ENCODE data around the gene HAUS3. TPM values are rescaled to one million over a fixed set of nuclear protein-coding genes. Genes with fewer than 3 reads are reported as not detected.

Gene HAUS3
- total and polyA plus RNA-seq, 2 of the 8 experiments (the other 6 are each of a cell fraction or from before 2014, with no cell fraction given) = 3.2 to 14.8 TPM

DNA sequence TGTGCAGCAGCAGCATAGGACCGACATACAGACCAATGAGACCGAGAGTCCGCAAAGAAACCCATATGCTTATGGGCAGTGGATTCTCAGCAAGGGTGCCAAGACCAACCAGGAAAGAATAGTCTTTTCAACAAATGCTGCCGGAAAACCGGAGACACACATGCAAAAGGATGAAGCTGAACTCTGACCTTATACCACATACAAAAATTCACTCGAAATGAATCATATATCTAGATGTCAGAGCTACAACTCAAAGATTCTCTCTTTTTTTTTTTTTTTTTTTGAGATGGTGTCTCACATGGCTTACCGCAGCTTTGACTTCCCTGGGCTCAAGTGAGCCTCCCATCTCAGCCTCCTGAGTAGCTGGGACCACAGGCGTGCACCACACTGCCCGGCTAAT lies 36.0 kb upstream of the HAUS3 start:
- Histone ChIP-seq H2BK12ac (ENCODE audit: low read depth, low read length) (no peak overlapping the region), H2BK5ac (ENCODE audit: low read depth, low read length) (no peak overlapping the region), H4K20me1 (replicated peaks in 1 of 2; ENCODE audit: control insufficient read depth in 1 of 2, insufficient read depth in 2 of 2, low read length in 2 of 2) (no peaks in the 10 kb centered on the region), H2BK15ac (ENCODE audit: low read length) (no peak overlapping the region), H3K9ac (replicated peaks in 1 of 4; ENCODE audit: extremely low read depth in 1 of 4, low read depth in 3 of 4, low read length in 3 of 4) (no peak overlapping the region), H3K14ac (ENCODE audit: insufficient read length) (no peak overlapping the region), H3K4ac (replicated peaks; ENCODE audit: insufficient read length, low read depth, low read length) (no peak overlapping the region), H3K36me3 (ENCODE audit: control insufficient read depth in 2 of 4, insufficient read depth in 4 of 4, low read length in 3 of 4) (no peaks in the 10 kb centered on the region), H3K27me3 (replicated peaks in 1 of 4; ENCODE audit: control insufficient read depth in 3 of 4, extremely low read depth in 1 of 4, insufficient read depth in 3 of 4, low read length in 3 of 4) (no peaks in the 10 kb centered on the region), H3K23me2 (ENCODE audit: low read depth, low read length) (peaks cover 2% of the 10 kb centered on the region; the same call in 1 of the 2 replicates), H4K5ac (ENCODE audit: insufficient read length, low read depth, low read length) (no peak overlapping the region), H3K4me3 (ENCODE audit: extremely low read depth in 1 of 4, insufficient read depth in 2 of 4, low read depth in 3 of 4, low read length in 4 of 4) (no peak overlapping the region), H2AK5ac (ENCODE audit: low read depth, low read length) (no peak overlapping the region), H4K8ac (ENCODE audit: extremely low read depth, insufficient read depth, low read length) (no peak overlapping the region), H3K4me2 (ENCODE audit: insufficient read depth in 1 of 2, low read depth in 2 of 2, low read length in 2 of 2) (no peak overlapping the region), H2BK20ac (ENCODE audit: low read length) (no peak overlapping the region), H3K9me3 (ENCODE audit: insufficient read depth in 2 of 2, low read depth in 1 of 2, low read length in 1 of 2) (no peaks in the 10 kb centered on the region), H3K23ac (ENCODE audit: insufficient read length) (no peak overlapping the region), H3K56ac (replicated peaks; ENCODE audit: insufficient read length, low read depth, low read length) (no peak overlapping the region), H4K91ac (replicated peaks; ENCODE audit: insufficient read length, low read length) (no peak overlapping the region), H3K79me1 (ENCODE audit: low read depth, low read length) (no peaks in the 10 kb centered on the region), H3K4me1 (replicated peaks in 1 of 4; ENCODE audit: control insufficient read depth in 3 of 4, insufficient read depth in 4 of 4, low read length in 3 of 4) (no peaks in the 10 kb centered on the region), H2AFZ (ENCODE audit: low read length) (no peak overlapping the region), H2BK120ac (replicated peaks; ENCODE audit: low read depth, low read length) (no peak overlapping the region), H3K27ac (ENCODE audit: low read depth, low read length) (no peak overlapping the region), H3K18ac (ENCODE audit: extremely low read depth, low read length) (no peak overlapping the region), H3K79me2 (ENCODE audit: control insufficient read depth in 1 of 2, insufficient read depth in 2 of 2, low read length in 2 of 2) (no peaks in the 10 kb centered on the region)
- ChIA-PET POLR2A (ENCODE audit: partially characterized antibody) (no interaction called here), CTCF (ENCODE audit: partially characterized antibody) (no interaction called here)
- no peak for FAIRE-seq
- WGBS, 2 experiments (ENCODE audit: extremely low coverage in 1 of 2, insufficient coverage in 1 of 2, insufficient read length in 1 of 2, insufficient replicate concordance in 2 of 2, low coverage in 1 of 2, low lambda C conversion rate in 2 of 2, missing lambda C conversion rate in 1 of 2) = 94% methylated on average over 9 of the region's 9 CpGs; no CpG with 5 or more reads in 1 of the 2 experiments
- no peak for DNase-seq (ENCODE audit: low read depth in 1 of 2, low spot score in 2 of 2)
- TF ChIP-seq TCF12 (IDR thresholded peaks at IDR 0.05; ENCODE audit: low read depth, low read length) (no peak), BACH1 (IDR thresholded peaks at IDR 0.05; ENCODE audit: low read length) (no peak), EGR1 (IDR thresholded peaks at IDR 0.05; ENCODE audit: borderline replicate concordance, low read depth, low read length) (no peak), SP2 (IDR thresholded peaks at IDR 0.05; ENCODE audit: low read length) (no peak), JUND (IDR thresholded peaks at IDR 0.05; ENCODE audit: low read length) (no peak), RFX5 (IDR thresholded peaks at IDR 0.05; ENCODE audit: borderline replicate concordance, low read depth, low read length) (no peak), HDAC2 (IDR thresholded peaks at IDR 0.05; ENCODE audit: borderline replicate concordance in 1 of 2, low read depth in 2 of 2, low read length in 2 of 2) (no peak)
